GM12872 (cell line): ENCODE results near the gene PRKG1.

Experiments
- TF ChIP-seq, protein P1 (sequence below): IDR thresholded peaks from 3 replicates; pipeline ENCODE4 v1.5.1; 2011; ENCODE audit warnings: low read depth, mild to moderate bottlenecking, low read length, moderate library complexity; ENCODE audit not compliant: insufficient read depth

PRKG1 gene

DNA sequence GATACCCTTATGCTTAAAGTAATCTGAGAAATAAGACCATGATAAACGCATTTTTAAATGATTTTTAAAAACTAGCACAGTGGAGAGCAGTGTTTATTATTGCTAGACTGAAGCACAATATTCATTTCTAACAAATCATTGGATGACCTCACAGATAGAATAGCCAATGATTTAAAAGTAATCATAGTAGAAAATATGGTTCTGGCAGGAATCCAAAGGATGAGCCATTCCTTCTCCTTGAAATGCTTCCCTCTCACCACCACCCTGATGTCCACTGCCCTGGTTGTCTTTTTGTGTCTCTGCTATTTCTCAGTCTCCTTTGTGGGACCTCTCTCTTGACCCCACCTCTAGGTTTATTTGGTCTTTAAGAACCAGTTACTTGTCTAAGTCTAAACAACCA lies 64.9 kb downstream of the PRKG1 start:
- TF ChIP-seq, protein P1, sequence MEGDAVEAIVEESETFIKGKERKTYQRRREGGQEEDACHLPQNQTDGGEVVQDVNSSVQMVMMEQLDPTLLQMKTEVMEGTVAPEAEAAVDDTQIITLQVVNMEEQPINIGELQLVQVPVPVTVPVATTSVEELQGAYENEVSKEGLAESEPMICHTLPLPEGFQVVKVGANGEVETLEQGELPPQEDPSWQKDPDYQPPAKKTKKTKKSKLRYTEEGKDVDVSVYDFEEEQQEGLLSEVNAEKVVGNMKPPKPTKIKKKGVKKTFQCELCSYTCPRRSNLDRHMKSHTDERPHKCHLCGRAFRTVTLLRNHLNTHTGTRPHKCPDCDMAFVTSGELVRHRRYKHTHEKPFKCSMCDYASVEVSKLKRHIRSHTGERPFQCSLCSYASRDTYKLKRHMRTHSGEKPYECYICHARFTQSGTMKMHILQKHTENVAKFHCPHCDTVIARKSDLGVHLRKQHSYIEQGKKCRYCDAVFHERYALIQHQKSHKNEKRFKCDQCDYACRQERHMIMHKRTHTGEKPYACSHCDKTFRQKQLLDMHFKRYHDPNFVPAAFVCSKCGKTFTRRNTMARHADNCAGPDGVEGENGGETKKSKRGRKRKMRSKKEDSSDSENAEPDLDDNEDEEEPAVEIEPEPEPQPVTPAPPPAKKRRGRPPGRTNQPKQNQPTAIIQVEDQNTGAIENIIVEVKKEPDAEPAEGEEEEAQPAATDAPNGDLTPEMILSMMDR = no peak

DNA sequence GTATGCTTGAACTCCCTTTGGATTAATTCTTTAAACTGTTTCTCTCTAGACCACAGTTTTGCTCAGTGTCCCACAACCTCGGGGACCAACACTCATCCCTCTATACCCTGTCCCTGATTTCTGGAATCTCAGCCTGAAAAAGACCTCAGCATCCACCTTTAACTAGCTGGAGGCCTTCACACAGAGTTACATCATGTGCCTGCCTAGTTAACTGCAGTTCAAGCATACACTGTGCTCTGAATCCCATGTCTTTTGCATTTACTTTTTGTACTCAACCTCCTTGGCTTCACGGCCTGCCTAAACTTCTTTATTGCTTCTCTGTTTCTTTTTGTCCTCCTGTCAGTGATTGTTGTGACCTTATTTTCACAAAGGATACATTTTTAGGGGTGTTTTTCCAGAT lies 66.7 kb downstream of the PRKG1 start:
- TF ChIP-seq, protein P1 = no peak

GRCh38 chr10:51144161-51144781 lies 70.0 kb downstream of the PRKG1 start:
- TF ChIP-seq, protein P1 = no peak

- TF ChIP-seq, protein P1 = no peak
Measured at GRCh38 chr10:51145375-51145774, 71.1 kb downstream of the PRKG1 start.

- TF ChIP-seq, protein P1 = no peak
Measured at GRCh38 chr10:51147644-51148399, 73.5 kb downstream of the PRKG1 start.

- TF ChIP-seq, protein P1 = no peak
Measured at GRCh38 chr10:51156926-51157325, 82.6 kb downstream of the PRKG1 start.

DNA sequence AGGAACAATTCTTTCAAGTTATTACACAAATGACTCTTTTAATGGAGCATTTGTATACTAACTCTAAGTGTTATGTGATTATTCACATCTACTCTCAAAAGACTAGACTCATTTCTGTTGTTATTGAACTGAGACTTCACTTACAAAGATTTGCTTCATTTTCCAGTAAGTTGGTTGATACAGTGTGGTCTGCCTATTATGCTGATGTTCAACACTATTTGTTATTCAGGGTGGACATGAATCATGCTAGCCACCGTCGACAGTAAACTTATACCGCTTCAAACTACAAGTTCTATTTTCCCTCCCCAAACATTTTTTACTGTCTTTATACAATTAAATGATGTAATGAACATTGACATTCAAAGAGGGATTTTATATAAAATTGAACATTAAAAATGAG lies 84.5 kb downstream of the PRKG1 start:
- TF ChIP-seq, protein P1 = no peak
